Measurements from ENCODE around the gene MBNL3.

DNA sequence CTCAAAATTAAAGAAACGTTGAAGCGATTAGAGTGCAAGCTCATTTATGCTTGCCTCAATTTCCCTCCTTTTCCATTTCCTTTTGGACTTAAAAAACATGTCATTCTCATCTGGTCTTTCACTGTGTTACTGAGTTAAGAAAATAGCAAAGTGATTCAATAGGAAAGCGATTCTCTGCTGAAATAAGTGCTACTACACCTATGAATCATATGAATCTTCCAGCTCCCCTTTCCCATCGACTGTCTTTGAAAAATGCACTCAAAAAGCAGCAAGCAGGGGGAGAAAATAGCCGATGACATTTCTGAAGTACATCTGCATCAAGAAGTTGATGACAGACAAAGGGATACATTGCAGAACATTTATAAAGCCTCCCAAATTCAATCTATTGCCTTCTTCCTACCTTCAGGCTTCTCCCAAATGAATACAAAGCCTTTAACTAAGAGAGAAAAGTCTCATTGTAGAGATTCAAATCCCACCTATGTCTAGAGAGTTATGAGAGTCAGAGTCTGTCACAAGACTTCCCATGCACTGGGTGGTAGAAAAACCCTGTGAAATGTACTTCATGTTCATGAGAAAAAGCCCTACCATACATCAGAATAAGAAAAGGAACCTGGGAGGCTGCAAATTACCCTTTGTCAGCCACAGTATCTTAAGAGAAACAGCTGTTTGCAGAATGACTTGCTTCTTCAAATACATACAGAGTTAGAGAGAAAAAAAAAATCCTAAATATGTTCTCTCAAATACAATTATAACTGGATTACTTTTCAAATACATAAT is 78.9 kb downstream of the MBNL3 start:
- TF ChIP-seq, protein P1, sequence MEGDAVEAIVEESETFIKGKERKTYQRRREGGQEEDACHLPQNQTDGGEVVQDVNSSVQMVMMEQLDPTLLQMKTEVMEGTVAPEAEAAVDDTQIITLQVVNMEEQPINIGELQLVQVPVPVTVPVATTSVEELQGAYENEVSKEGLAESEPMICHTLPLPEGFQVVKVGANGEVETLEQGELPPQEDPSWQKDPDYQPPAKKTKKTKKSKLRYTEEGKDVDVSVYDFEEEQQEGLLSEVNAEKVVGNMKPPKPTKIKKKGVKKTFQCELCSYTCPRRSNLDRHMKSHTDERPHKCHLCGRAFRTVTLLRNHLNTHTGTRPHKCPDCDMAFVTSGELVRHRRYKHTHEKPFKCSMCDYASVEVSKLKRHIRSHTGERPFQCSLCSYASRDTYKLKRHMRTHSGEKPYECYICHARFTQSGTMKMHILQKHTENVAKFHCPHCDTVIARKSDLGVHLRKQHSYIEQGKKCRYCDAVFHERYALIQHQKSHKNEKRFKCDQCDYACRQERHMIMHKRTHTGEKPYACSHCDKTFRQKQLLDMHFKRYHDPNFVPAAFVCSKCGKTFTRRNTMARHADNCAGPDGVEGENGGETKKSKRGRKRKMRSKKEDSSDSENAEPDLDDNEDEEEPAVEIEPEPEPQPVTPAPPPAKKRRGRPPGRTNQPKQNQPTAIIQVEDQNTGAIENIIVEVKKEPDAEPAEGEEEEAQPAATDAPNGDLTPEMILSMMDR (IDR thresholded peaks at IDR 0.05; ENCODE audit: extremely low read depth in 1 of 2, insufficient read depth in 1 of 2, low read depth in 1 of 2, low read length in 2 of 2), result no peak
- TF ChIP-seq MYC (IDR thresholded peaks at IDR 0.05; ENCODE audit: low read depth, low read length) (no peak), POLR2A (IDR thresholded peaks at IDR 0.05; ENCODE audit: low read depth, low read length) (no peak), POLR2AphosphoS5 (IDR thresholded peaks at IDR 0.05; ENCODE audit: insufficient read depth, low read depth, low read length) (no peak), EZH2 (IDR thresholded peaks at IDR 0.05; ENCODE audit: borderline replicate concordance, low read depth, low read length, severe bottlenecking) (no peak), MAX (IDR thresholded peaks at IDR 0.05; ENCODE audit: insufficient read depth, insufficient read length) (no peak)
